GM23338 (cell line): ENCODE data around the gene S1PR1. TPM values are rescaled to one million over a fixed set of nuclear protein-coding genes. Genes with fewer than 3 reads are reported as not detected.

ENCODE experiments used
- ATAC-seq: fragments of 200-7000 bp; cut with Tn5 transposase; 3 replicates; pipeline ENCODE4 v1.9.1; 2020
- DNase-seq: peaks from one replicate; pipeline ENCODE4 v3.0.0-alpha.2; 2015; ENCODE audit warnings: low spot score
- H2AFZ ChIP-seq: fragments of 200-600 bp; sonication (generic); 2 replicates; pipeline ENCODE4 v1.8.0; 2016; ENCODE audit warnings: antibody characterized with exemption, mild to moderate bottlenecking, moderate library complexity
- H3F3A ChIP-seq: fragments of 200-600 bp; sonication (generic); replicated peaks from 2 replicates; pipeline ENCODE4 v1.8.0; 2017; ENCODE audit warnings: antibody characterized with exemption, mixed run types, low read depth
- H3K27ac ChIP-seq: fragments of 200-600 bp; sonication (generic); 2 replicates; pipeline ENCODE4 v1.6.1; 2016; ENCODE audit warnings: low read depth
- H3K27me3 ChIP-seq: fragments of 200-600 bp; sonication (generic); 2 replicates; pipeline ENCODE4 v1.8.0; 2016; ENCODE audit warnings: mild to moderate bottlenecking, mixed run types, moderate library complexity; ENCODE audit not compliant: insufficient read depth
- H3K36me3 ChIP-seq: fragments of 200-600 bp; sonication (generic); 2 replicates; pipeline ENCODE4 v1.8.0; 2016; ENCODE audit warnings: mild to moderate bottlenecking; ENCODE audit not compliant: insufficient read depth
- H3K4me1 ChIP-seq: fragments of 200-600 bp; sonication (generic); 2 replicates; pipeline ENCODE4 v1.8.0; 2016; ENCODE audit warnings: mild to moderate bottlenecking, moderate library complexity; ENCODE audit not compliant: insufficient read depth
- H3K4me2 ChIP-seq: fragments of 200-600 bp; sonication (generic); 2 replicates; pipeline ENCODE4 v1.7.1; 2017; ENCODE audit warnings: mixed run types
- H3K4me3 ChIP-seq: fragments of 200-600 bp; sonication (generic); 2 replicates; pipeline ENCODE4 v1.6.1; 2016; ENCODE audit warnings: mixed run types
- H3K79me2 ChIP-seq: fragments of 200-600 bp; sonication (generic); replicated peaks from 2 replicates; pipeline ENCODE4 v1.8.0; 2017; ENCODE audit warnings: mild to moderate bottlenecking; ENCODE audit not compliant: insufficient read depth
- H3K9me2 ChIP-seq: fragments of 200-600 bp; sonication (generic); 2 replicates; pipeline ENCODE4 v1.8.0; 2017; ENCODE audit not compliant: insufficient read depth
- H4K20me1 ChIP-seq: fragments of 200-600 bp; sonication (generic); replicated peaks from 2 replicates; pipeline ENCODE4 v1.8.0; 2017; ENCODE audit warnings: mild to moderate bottlenecking; ENCODE audit not compliant: insufficient read depth
- H3K27ac Mint-ChIP-seq: 2 replicates; pipeline ENCODE4 v1.8.0; 2020; ENCODE audit warnings: inconsistent platforms, mild to moderate bottlenecking, moderate library complexity, mixed read lengths
- H3K27me3 Mint-ChIP-seq: 3 replicates; pipeline ENCODE4 v1.8.0; 2022; ENCODE audit warnings: low read depth, mild to moderate bottlenecking, moderate library complexity, mixed read lengths, inconsistent platforms; ENCODE audit not compliant: insufficient read depth, poor library complexity
- H3K36me3 Mint-ChIP-seq: 3 replicates; pipeline ENCODE4 v1.8.0; 2021; ENCODE audit warnings: low read depth, mild to moderate bottlenecking, inconsistent platforms, moderate library complexity, mixed read lengths
- H3K4me1 Mint-ChIP-seq: 3 replicates; pipeline ENCODE4 v1.8.0; 2020; ENCODE audit warnings: mild to moderate bottlenecking, inconsistent platforms, mixed read lengths
- H3K4me3 Mint-ChIP-seq: 3 replicates; pipeline ENCODE4 v1.8.0; 2021; ENCODE audit warnings: moderate library complexity, mild to moderate bottlenecking, inconsistent platforms, mixed read lengths
- H3K9me3 Mint-ChIP-seq: 3 replicates; pipeline ENCODE4 v1.8.0; 2020; ENCODE audit warnings: moderate library complexity, mild to moderate bottlenecking, inconsistent platforms, mixed read lengths
- CTCF ChIP-seq, 2 experiments: fragments of 200-600 bp in 1 of 2; sonication (generic) in 1 of 2; conservative IDR thresholded peaks; 2 replicates each; pipeline versions ENCODE4 v1.5.1 to v1.6.1; 2016 to 2017; ENCODE audit warnings: antibody characterized with exemption in 2 of 2, low read depth in 2 of 2, mild to moderate bottlenecking in 2 of 2, moderate library complexity in 1 of 2
- ETS1 ChIP-seq: IDR thresholded peaks from 2 replicates; pipeline ENCODE4 v1.6.1; 2016; ENCODE audit warnings: antibody characterized with exemption
- EZH2 ChIP-seq: fragments of 200-600 bp; sonication (generic); IDR thresholded peaks from one replicate; pipeline ENCODE4 v1.8.0; 2017; ENCODE audit warnings: antibody characterized with exemption, mild to moderate bottlenecking, low read depth; ENCODE audit not compliant: unreplicated experiment
- EZH2phosphoT487 ChIP-seq: fragments of 200-600 bp; sonication (generic); IDR thresholded peaks from one replicate; pipeline ENCODE4 v1.8.1; 2018; ENCODE audit warnings: antibody characterized with exemption; ENCODE audit not compliant: unreplicated experiment
- NANOG ChIP-seq: IDR thresholded peaks from 2 replicates; pipeline ENCODE4 v1.6.1; 2016; ENCODE audit warnings: antibody characterized with exemption, borderline replicate concordance
- REST ChIP-seq: IDR thresholded peaks from one replicate; pipeline ENCODE4 v1.6.1; 2018; ENCODE audit warnings: antibody characterized with exemption; ENCODE audit not compliant: unreplicated experiment
- ZNF331 ChIP-seq: fragments of 250-450 bp; sonication (Bioruptor Pico); IDR thresholded peaks from 2 replicates; pipeline ENCODE4 v1.5.0; 2020; ENCODE audit warnings: low read depth, mild to moderate bottlenecking, moderate library complexity
- ZNF462 ChIP-seq: fragments of 250-450 bp; sonication (Bioruptor Pico); IDR thresholded peaks from 2 replicates; pipeline ENCODE4 v1.5.0; 2020; ENCODE audit warnings: mild to moderate bottlenecking, moderate library complexity
- polyA plus RNA-seq: library from polyadenylated mRNA; unstranded; fragments of >200 nt; fragmentation: Nextera tagmentation; extraction: Ambion mirVana; gene quantifications from 2 replicates; pipeline ENCODE4 v1.2.1, GENCODE V29; 2016
- total RNA-seq: library from RNA; depleted of rRNA; stranded (reverse); fragments of >200 nt; shearing (Covaris generic); gene quantifications from 2 replicates; pipeline ENCODE4 v1.2.3, GENCODE V29; 2014

The S1PR1 gene
- total and polyA plus RNA-seq, 2 experiments from 2014 or later: 2.6 to 4.1 TPM

DNA sequence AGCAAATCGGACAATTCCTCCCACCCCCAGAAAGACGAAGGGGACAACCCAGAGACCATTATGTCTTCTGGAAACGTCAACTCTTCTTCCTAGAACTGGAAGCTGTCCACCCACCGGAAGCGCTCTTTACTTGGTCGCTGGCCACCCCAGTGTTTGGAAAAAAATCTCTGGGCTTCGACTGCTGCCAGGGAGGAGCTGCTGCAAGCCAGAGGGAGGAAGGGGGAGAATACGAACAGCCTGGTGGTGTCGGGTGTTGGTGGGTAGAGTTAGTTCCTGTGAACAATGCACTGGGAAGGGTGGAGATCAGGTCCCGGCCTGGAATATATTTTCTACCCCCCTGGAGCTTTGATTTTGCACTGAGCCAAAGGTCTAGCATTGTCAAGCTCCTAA lies 3.2 kb downstream of the S1PR1 start (continued):
- TF ChIP-seq CTCF (conservative IDR thresholded peaks at IDR 0.05; ENCODE audit: low read depth in 2 of 2): no peak
- no peak for TF ChIP-seq EZH2phosphoT487
- no peak for TF ChIP-seq NANOG
- no peak for TF ChIP-seq EZH2

DNA sequence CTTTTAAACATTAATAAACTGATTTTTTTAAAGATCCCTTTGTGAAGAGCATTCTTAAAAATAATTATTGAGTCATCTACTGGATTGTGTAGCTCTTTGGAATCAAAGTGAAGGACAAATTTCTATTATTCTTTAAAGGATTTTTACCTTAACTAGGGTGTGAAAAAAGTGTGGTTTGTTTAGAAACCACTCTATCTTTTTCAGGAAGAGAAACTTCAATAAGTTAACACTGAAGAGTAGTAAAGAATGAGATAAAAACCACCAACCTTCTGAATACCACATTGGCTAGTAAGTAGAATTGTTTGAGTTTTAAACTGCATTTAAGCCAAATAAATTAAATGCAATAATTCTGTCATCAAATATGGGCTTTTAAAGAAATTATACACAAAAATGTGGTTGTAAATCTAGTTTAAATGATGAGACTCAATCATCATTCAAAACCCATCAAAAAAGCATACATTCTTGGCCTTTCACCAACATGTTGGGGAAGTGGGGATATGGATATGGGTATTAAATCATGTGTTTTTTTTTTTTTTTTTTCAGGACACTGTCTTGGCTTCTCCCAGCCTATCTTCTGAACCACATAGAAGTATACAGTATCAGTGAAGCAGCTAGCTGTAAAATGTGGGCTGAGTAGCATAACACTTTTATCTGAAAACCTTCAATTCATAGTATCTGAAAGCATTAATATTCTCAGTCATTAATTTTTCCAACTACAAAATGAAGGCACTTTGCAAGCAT lies 4.8 kb downstream of the S1PR1 start:
- no peak overlapping the region for H3K27ac Mint-ChIP-seq
- Histone ChIP-seq H3K79me2 (no peaks in the 10 kb centered on the region), H3K9me2 (no peaks in the 10 kb centered on the region), H3K4me3 (no peak overlapping the region), H3K4me1 (peaks cover 7% of the 10 kb centered on the region; the same call in 1 of the 2 replicates), H4K20me1 (no peaks in the 10 kb centered on the region; the same call in 1 of the 2 replicates), H3K27me3 (peaks cover 18% of the 10 kb centered on the region), H3F3A (peaks cover 4% of the 10 kb centered on the region; the same call in 1 of the 2 replicates), H2AFZ (no peak overlapping the region), H3K36me3 (no peaks in the 10 kb centered on the region), H3K27ac (no peak overlapping the region), H3K4me2 (no peak overlapping the region)
- no peak for TF ChIP-seq EZH2
- no peak for TF ChIP-seq ZNF462 (CRISPR knock-in tag)
- TF ChIP-seq ZNF331 (CRISPR knock-in tag): no peak
- TF ChIP-seq REST: no peak
- no peak for TF ChIP-seq ETS1
- H3K36me3 Mint-ChIP-seq: peaks cover 9% of the 10 kb centered on the region
- H3K4me1 Mint-ChIP-seq: peaks cover 8% of the 10 kb centered on the region
- ATAC-seq: no peak
- no peak overlapping the region for H3K4me3 Mint-ChIP-seq
- H3K27me3 Mint-ChIP-seq: peaks cover 19% of the 10 kb centered on the region
- no peaks in the 10 kb centered on the region for H3K9me3 Mint-ChIP-seq
- no peak for DNase-seq
